Neutrophil (primary cell): ENCODE data around the gene ARHGEF38.

Experiments used
- H3K27ac ChIP-seq: fragments of 200-600 bp; sonication (generic); 2 replicates; pipeline ENCODE4 v1.5.1; 2016; ENCODE audit warnings: mild to moderate bottlenecking, moderate library complexity
- H3K27me3 ChIP-seq: fragments of 200-600 bp; sonication (generic); 2 replicates; pipeline ENCODE4 v1.6.0; 2016; ENCODE audit warnings: mild to moderate bottlenecking
- H3K36me3 ChIP-seq: fragments of 200-600 bp; sonication (generic); 2 replicates; pipeline ENCODE4 v1.5.1; 2017
- H3K4me1 ChIP-seq, 2 experiments: fragments of 200-600 bp in 1 of 2; sonication (generic) in 1 of 2; 1 replicate in 1 of 2; 2 replicates in 1 of 2; pipeline versions ENCODE4 v1.5.1 to v1.6.1; 2013 to 2016; ENCODE audit warnings: low read depth in 1 of 2, low read length in 1 of 2, mild to moderate bottlenecking in 1 of 2, moderate library complexity in 1 of 2; ENCODE audit not compliant: control insufficient read depth in 1 of 2, insufficient read depth in 1 of 2
- H3K4me3 ChIP-seq, 2 experiments: fragments of 200-600 bp in 1 of 2; sonication (generic) in 1 of 2; 1 replicate in 1 of 2; 2 replicates in 1 of 2; pipeline ENCODE4 v1.5.1; 2013 to 2016; ENCODE audit warnings: low read depth in 1 of 2, low read length in 1 of 2, mild to moderate bottlenecking in 1 of 2, moderate library complexity in 1 of 2
- H3K9me3 ChIP-seq: fragments of 200-600 bp; sonication (generic); 2 replicates; pipeline ENCODE4 v1.5.1; 2016
- TF ChIP-seq, protein P1 (sequence below): fragments of 200-600 bp; sonication (generic); IDR thresholded peaks from 2 replicates; pipeline ENCODE4 v1.5.1; 2016; ENCODE audit warnings: antibody characterized with exemption

ARHGEF38 gene

DNA sequence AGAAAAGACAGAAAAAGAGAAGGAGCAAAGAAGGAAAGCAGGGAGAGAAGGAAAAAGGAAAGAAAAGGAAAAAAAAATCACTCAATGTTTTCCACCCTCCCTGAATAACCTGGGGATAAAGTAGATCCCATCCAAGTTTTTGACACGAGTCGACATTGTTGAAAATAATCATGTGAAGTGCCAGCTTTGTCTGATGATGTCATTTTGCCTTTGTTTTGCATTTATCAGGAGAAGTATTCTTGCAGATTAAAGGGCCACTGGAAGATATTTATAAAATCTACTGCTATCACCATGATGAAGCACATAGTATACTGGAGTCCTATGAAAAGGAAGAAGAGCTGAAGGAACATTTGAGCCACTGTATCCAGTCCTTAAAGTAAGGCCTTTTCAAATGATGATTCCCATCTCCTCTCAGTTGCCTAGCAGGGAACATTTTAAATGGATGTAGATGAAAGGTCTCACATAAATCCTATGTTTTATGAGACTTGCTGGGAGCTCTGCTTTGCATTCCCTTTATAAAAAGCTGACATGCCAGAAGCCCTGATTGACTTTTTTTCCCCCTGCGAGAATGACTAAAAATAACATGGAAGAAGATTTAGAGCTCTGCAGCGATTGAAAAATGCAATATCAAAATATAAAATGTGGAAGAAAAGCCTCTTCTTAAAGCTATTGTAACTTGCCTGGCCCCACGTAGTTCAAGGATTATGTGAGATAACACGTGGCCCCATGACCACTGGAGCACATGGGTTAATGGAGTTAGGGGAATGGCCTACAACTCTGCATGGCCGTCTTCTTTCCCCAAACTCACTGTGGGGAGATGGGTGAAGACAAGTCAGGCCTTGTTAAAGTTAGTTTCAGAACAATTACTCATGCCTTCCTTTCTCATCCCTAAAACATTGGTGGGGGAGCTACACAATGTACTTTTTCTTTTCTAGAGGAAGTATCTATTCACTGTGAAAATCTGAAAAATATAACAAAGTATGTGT lies 78.5 kb downstream of the ARHGEF38 start:
- H3K9me3 ChIP-seq: no peaks in the 10 kb centered on the region
- no peak overlapping the region for H3K4me3 ChIP-seq
- H3K27me3 ChIP-seq: no peaks in the 10 kb centered on the region
- no peaks in the 10 kb centered on the region for H3K36me3 ChIP-seq
- H3K4me1 ChIP-seq: no peaks in the 10 kb centered on the region
- TF ChIP-seq, protein P1, sequence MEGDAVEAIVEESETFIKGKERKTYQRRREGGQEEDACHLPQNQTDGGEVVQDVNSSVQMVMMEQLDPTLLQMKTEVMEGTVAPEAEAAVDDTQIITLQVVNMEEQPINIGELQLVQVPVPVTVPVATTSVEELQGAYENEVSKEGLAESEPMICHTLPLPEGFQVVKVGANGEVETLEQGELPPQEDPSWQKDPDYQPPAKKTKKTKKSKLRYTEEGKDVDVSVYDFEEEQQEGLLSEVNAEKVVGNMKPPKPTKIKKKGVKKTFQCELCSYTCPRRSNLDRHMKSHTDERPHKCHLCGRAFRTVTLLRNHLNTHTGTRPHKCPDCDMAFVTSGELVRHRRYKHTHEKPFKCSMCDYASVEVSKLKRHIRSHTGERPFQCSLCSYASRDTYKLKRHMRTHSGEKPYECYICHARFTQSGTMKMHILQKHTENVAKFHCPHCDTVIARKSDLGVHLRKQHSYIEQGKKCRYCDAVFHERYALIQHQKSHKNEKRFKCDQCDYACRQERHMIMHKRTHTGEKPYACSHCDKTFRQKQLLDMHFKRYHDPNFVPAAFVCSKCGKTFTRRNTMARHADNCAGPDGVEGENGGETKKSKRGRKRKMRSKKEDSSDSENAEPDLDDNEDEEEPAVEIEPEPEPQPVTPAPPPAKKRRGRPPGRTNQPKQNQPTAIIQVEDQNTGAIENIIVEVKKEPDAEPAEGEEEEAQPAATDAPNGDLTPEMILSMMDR: no peak
- H3K27ac ChIP-seq: no peak overlapping the region

DNA sequence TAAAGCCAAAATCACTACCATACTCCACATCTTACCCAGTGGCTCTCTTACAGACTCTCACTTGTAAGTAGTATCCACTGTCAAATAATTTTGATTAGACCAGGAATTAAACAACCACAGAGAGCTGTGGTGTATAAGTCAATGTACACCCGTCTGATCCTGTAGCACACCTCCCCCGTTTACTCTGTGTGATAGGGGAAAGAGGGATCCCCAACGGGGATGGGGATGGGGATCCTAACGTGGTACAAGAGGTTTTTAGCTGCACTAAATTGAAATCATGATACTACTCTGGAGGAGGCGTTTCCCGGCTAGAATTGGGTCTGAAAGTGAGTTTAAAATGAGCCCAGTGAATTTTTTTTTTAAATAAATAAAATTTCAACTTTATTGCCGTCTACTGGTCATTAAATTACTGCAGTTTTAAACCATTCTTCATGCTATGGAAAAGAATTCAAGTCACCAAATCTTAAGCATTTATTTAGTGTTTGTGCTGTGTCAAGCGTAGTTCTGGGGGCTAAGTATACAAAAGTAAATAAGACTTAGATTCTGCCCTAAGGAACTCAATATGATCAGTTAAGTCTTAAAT lies 79.5 kb downstream of the ARHGEF38 start:
- H3K27ac ChIP-seq: no peak overlapping the region
- no peak overlapping the region for H3K4me3 ChIP-seq
- H3K36me3 ChIP-seq: no peaks in the 10 kb centered on the region
- H3K27me3 ChIP-seq: no peaks in the 10 kb centered on the region
- H3K4me1 ChIP-seq: no peaks in the 10 kb centered on the region
- H3K9me3 ChIP-seq: no peaks in the 10 kb centered on the region
- TF ChIP-seq, protein P1: no peak

- Histone ChIP-seq H3K36me3 (no peaks in the 10 kb centered on the region), H3K9me3 (no peaks in the 10 kb centered on the region), H3K4me1 (no peaks in the 10 kb centered on the region), H3K4me3 (no peak overlapping the region), H3K27ac (no peak overlapping the region), H3K27me3 (no peaks in the 10 kb centered on the region)
- TF ChIP-seq, protein P1: no peak
Measured at GRCh38 chr4:105632599-105632998, 80.2 kb downstream of the ARHGEF38 start.

- no peaks in the 10 kb centered on the region for H3K27me3 ChIP-seq
- no peaks in the 10 kb centered on the region for H3K4me1 ChIP-seq
- no peaks in the 10 kb centered on the region for H3K36me3 ChIP-seq
- H3K4me3 ChIP-seq: no peak overlapping the region
- no peak overlapping the region for H3K27ac ChIP-seq
- H3K9me3 ChIP-seq: no peaks in the 10 kb centered on the region
- TF ChIP-seq, protein P1: no peak
Measured at GRCh38 chr4:105633241-105633640, 80.8 kb downstream of the ARHGEF38 start.

DNA sequence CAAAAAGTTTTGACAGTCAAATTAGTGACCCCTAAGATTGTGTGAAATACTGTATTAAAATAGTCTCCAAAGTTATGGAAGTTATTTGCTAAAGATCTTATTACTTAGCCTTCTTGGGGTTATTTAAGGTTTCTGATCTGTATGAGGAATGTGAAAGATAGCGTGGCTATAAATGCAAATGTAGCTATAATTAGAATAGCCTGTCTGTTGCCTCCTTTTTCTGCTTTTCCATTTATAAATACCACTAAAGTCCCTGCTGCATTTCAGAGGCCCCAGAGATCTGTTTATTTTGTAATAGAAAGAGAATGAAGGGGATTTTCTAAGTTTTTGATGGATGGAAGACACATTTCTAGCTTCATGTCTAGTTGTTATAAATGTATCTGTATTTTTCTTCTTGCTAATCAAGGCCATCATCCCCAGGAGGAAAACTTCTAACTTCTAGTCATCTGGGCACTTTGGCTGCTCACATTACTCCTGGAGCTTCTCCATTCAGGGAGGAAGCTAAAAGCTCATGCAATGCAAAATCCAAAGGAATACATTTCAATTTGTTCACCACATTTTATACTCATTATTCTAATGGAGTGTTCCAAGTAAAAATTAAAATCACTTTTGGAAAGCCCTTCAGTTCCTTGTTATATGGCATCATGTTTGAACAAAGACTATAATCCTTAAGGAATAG lies 82.1 kb downstream of the ARHGEF38 start:
- H3K9me3 ChIP-seq: no peaks in the 10 kb centered on the region
- H3K27me3 ChIP-seq: no peaks in the 10 kb centered on the region
- no peak overlapping the region for H3K27ac ChIP-seq
- TF ChIP-seq, protein P1: no peak
- H3K36me3 ChIP-seq: no peaks in the 10 kb centered on the region
- H3K4me1 ChIP-seq: no peaks in the 10 kb centered on the region
- H3K4me3 ChIP-seq: no peak overlapping the region
